SJSA1 (cell line): ENCODE data around the gene MRPL28. TPM values are rescaled to one million over a fixed set of nuclear protein-coding genes. Genes with fewer than 3 reads are reported as not detected.

Experiments
- DNase-seq, 2 experiments: peaks; one replicate each; pipeline ENCODE4 v3.0.0-alpha.2; 2015 to 2020; ENCODE audit warnings: low spot score in 2 of 2, low read depth in 1 of 2
- H3K27ac ChIP-seq: fragments of 250-450 bp; sonication (Bioruptor Pico); 2 replicates; pipeline ENCODE4 v1.5.1; 2020; ENCODE audit warnings: mild to moderate bottlenecking, moderate library complexity
- H3K27me3 ChIP-seq: fragments of 250-450 bp; sonication (Bioruptor Pico); replicated peaks from 2 replicates; pipeline ENCODE4 v1.5.1; 2020; ENCODE audit warnings: mild to moderate bottlenecking, moderate library complexity
- H3K36me3 ChIP-seq: fragments of 250-450 bp; sonication (Bioruptor Pico); 2 replicates; pipeline ENCODE4 v1.5.1; 2020; ENCODE audit warnings: mild to moderate bottlenecking
- H3K4me1 ChIP-seq: fragments of 250-450 bp; sonication (Bioruptor Pico); replicated peaks from 2 replicates; pipeline ENCODE4 v1.6.1; 2021; ENCODE audit warnings: mild to moderate bottlenecking
- H3K4me3 ChIP-seq: fragments of 250-450 bp; sonication (Bioruptor Pico); 2 replicates; pipeline ENCODE4 v1.5.1; 2020; ENCODE audit warnings: mild to moderate bottlenecking
- H3K9me3 ChIP-seq: fragments of 250-450 bp; sonication (Bioruptor Pico); replicated peaks from 2 replicates; pipeline ENCODE4 v1.5.1; 2020; ENCODE audit warnings: mild to moderate bottlenecking
- total RNA-seq: library from RNA; depleted of rRNA; stranded (reverse); fragments of >200 nt; shearing (Covaris generic); gene quantifications from 2 replicates; pipeline ENCODE4 v1.2.3, GENCODE V29; 2014; rRNA removed

The MRPL28 gene
- total RNA-seq, 1 experiment from 2014 or later: 150 TPM

- Histone ChIP-seq H3K27ac (no peak overlapping the region), H3K4me3 (no peak overlapping the region)
These were observed 45.6 kb downstream of the MRPL28 start for GRCh38 chr16:324451-325334.

GRCh38 chr16:324201-324450, 46.2 kb downstream of the MRPL28 start:
- H3K27ac ChIP-seq: no peak overlapping the region
- H3K9me3 ChIP-seq: no peaks in the 10 kb centered on the region
- H3K27me3 ChIP-seq: no peaks in the 10 kb centered on the region
- H3K4me1 ChIP-seq: peaks cover 18% of the 10 kb centered on the region
- H3K4me3 ChIP-seq: no peak overlapping the region
- 0 out of 2 replicates have a peak, but pooled peaks cover 3% of the 10 kb centered on the region for H3K36me3 ChIP-seq
- no peak for DNase-seq

More at GRCh38 chr16:324451-325334, 45.6 kb downstream of the MRPL28 start:
- Histone ChIP-seq H3K9me3 (no peaks in the 10 kb centered on the region), H3K4me1 (peaks cover 18% of the 10 kb centered on the region), H3K27me3 (no peaks in the 10 kb centered on the region), H3K36me3 (0 out of 2 replicates have a peak, but pooled peaks cover 3% of the 10 kb centered on the region)
- no peak for DNase-seq

- Histone ChIP-seq H3K4me1 (peaks cover 10% of the 10 kb centered on the region), H3K36me3 (0 out of 2 replicates have a peak, but pooled peaks cover 3% of the 10 kb centered on the region), H3K27ac (no peak overlapping the region), H3K27me3 (no peaks in the 10 kb centered on the region), H3K4me3 (no peak overlapping the region), H3K9me3 (no peaks in the 10 kb centered on the region)
- no peak for DNase-seq
These were observed 47.7 kb downstream of the MRPL28 start for GRCh38 chr16:322476-323143.

GRCh38 chr16:321532-321931, 48.8 kb downstream of the MRPL28 start:
- Histone ChIP-seq H3K4me1 (no peaks in the 10 kb centered on the region), H3K36me3 (0 out of 2 replicates have a peak, but pooled peaks cover 3% of the 10 kb centered on the region), H3K4me3 (no peak overlapping the region), H3K27ac (no peak overlapping the region), H3K27me3 (no peaks in the 10 kb centered on the region), H3K9me3 (no peaks in the 10 kb centered on the region)
- no peak for DNase-seq

- H3K27me3 ChIP-seq: no peaks in the 10 kb centered on the region
- H3K4me3 ChIP-seq: no peak overlapping the region
- H3K36me3 ChIP-seq: 0 out of 2 replicates have a peak, but pooled peaks cover 3% of the 10 kb centered on the region
- H3K27ac ChIP-seq: no peak overlapping the region
- DNase-seq: no peak
- no peaks in the 10 kb centered on the region for H3K9me3 ChIP-seq
- no peaks in the 10 kb centered on the region for H3K4me1 ChIP-seq
These were observed 50.1 kb downstream of the MRPL28 start for GRCh38 chr16:320206-320605.

GRCh38 chr16:318628-319027, 51.7 kb downstream of the MRPL28 start:
- Histone ChIP-seq H3K27ac (no peak overlapping the region), H3K4me3 (no peak overlapping the region), H3K27me3 (no peaks in the 10 kb centered on the region), H3K4me1 (no peaks in the 10 kb centered on the region), H3K9me3 (no peaks in the 10 kb centered on the region), H3K36me3 (peaks cover 10% of the 10 kb centered on the region; the same call in 1 of the 2 replicates)
- DNase-seq: no peak

GRCh38 chr16:317583-317982, 52.8 kb downstream of the MRPL28 start:
- no peaks in the 10 kb centered on the region for H3K4me1 ChIP-seq
- no peaks in the 10 kb centered on the region for H3K27me3 ChIP-seq
- H3K27ac ChIP-seq: no peak overlapping the region
- no peak for DNase-seq
- no peak overlapping the region for H3K4me3 ChIP-seq
- H3K36me3 ChIP-seq: peaks cover 12% of the 10 kb centered on the region; the same call in 1 of the 2 replicates
- H3K9me3 ChIP-seq: no peaks in the 10 kb centered on the region

Other genes with a start within 250 kb of the MRPL28 start
- 7.5 and 11.2 TPM in 2 replicates for gene NPRL3, start 231.9 kb downstream of the MRPL28 start, total RNA-seq
- not detected in 2 replicates for gene HBZ, start 217.9 kb downstream of the MRPL28 start, total RNA-seq
- gene HBM, start 204.6 kb downstream of the MRPL28 start, total RNA-seq: not detected in 2 replicates
- gene HBA2, start 197.7 kb downstream of the MRPL28 start, total RNA-seq: not detected in 2 replicates
- not detected in 2 replicates for gene HBA1, start 193.9 kb downstream of the MRPL28 start, total RNA-seq
- gene HBQ1, start 190.1 kb downstream of the MRPL28 start, total RNA-seq: not detected in 2 replicates
- gene LUC7L, start 141.1 kb downstream of the MRPL28 start, total RNA-seq: 47.1 and 53.3 TPM in 2 replicates
- 99.5 and 102 TPM in 2 replicates for gene FAM234A, start 135.7 kb downstream of the MRPL28 start, total RNA-seq
- gene RGS11, start 94.6 kb downstream of the MRPL28 start, total RNA-seq: not detected in 2 replicates
- gene ARHGDIG, start 89.9 kb downstream of the MRPL28 start, total RNA-seq: not detected in 2 replicates
- not detected in 2 replicates for gene PDIA2, start 87.4 kb downstream of the MRPL28 start, total RNA-seq
- 18.5 and 26.4 TPM in 2 replicates for gene AXIN1, start 17.8 kb downstream of the MRPL28 start, total RNA-seq
- gene PGAP6, start 11.4 kb upstream of the MRPL28 start, total RNA-seq: 34.9 and 39.7 TPM in 2 replicates
- gene NME4, start 26.7 kb upstream of the MRPL28 start, total RNA-seq: 62.7 and 82.9 TPM in 2 replicates
- gene DECR2, start 31.3 kb upstream of the MRPL28 start, total RNA-seq: 0.69 and 5.8 TPM in 2 replicates
- gene RAB11FIP3, start 55.1 kb upstream of the MRPL28 start, total RNA-seq: 21.1 and 23.6 TPM in 2 replicates
- gene CAPN15, start 157.2 kb upstream of the MRPL28 start, total RNA-seq: 44.4 and 46.1 TPM in 2 replicates
- not detected in 2 replicates for gene PRR35, start 189.9 kb upstream of the MRPL28 start, total RNA-seq
- gene NHLRC4, start 196.5 kb upstream of the MRPL28 start, total RNA-seq: 0.37 TPM in 1 of 2 replicates, not detected in the other
- gene PIGQ, start 199.4 kb upstream of the MRPL28 start, total RNA-seq: 19.6 and 33.8 TPM in 2 replicates
- gene RAB40C, start 219.5 kb upstream of the MRPL28 start, total RNA-seq: 10.2 and 17.8 TPM in 2 replicates